T-helper 2 cell (primary cell): ENCODE results near the gene DUSP16.
A peak's percentile ranks its signal among the peaks of the same experiment; 100 is the strongest.

Source experiments
- DNase-seq, 5 experiments: peaks; one replicate each; pipeline versions ENCODE4 v3.0.0 to v3.0.0-alpha.2; 2012 to 2022

The DUSP16 gene

DNA sequence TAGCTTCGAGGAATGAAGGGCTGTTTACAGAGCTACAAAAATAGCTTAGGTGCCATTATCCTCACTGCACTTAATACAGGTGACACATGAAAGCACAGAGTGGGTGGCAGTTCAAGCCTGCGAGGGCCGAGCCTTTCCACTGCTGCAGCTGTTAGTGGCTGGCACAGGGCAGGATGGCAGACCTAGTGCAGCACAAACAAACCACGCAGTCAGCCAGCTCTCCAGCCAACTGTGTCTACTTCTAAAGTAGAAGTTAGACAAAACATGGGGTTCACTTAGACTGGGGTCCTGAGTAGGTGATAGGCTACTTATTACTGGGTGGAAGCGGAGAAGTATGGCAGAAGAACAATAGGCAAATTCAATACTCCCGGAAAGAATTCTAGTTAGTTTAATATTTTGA lies 95.4 kb downstream of the DUSP16 start:
- DNase-seq: peak in 4 of 5 experiments; percentile 16 to 75 (median 34)

DNA sequence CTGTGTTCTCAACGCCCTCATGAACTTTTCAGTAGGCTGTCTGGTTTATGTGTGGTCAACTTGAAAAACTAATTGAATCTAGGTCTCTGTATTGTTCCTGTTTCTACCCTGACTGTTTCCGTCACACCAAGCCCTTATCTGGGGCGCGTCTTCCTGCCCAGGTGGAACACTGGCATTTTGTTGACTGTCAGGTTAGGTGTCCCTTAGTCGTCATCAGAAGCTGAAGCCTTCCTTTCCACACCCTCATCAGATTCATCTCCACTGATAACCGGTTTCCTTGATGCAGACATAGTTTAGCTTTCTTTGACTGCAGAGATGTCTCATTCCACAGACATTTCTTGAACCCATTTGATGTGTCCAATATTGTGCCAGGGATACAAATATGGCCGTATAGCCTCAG lies 96.5 kb downstream of the DUSP16 start:
- peak in 3 of 5 experiments; percentile 67 to 94 (median 89) for DNase-seq

DNA sequence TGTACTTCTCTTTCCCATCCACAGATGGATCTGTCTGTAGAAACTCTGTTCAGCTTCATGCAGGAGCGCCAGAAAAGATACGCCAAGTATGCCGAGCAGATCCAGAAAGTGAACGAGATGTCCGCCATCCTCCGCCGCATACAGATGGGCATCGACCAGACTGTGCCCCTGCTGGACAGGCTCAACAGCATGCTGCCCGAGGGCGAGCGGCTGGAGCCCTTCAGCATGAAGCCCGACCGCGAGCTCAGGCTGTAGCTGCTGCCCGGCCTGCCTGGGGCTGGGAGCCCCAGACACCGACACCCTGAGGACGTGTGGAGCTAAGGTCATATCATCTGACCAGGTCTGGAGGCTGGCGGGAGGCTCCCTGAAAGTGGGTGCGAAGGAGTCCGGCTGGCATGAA lies 97.1 kb downstream of the DUSP16 start:
- no peak for DNase-seq

DNA sequence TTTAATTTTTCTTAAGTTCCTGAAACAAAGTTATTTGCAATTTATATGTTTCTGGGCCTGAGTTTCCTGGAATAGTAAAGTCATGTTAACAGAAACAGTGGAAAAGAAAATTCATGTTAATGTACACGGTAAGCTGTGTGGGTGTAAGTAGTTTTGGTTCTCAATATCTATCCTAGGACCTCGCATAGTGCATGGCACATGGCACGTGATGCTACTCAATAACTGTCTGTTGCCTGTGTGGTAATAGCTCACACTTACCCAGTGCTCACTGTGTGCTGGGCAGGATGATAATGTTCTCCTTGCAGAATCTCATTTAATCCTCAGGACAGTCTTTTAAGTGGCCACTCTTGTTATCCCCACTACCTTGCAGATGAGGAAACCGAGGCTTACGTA lies 100.7 kb downstream of the DUSP16 start:
- peak in 2 of 5 experiments; percentile 14 to 71 for DNase-seq

- DNase-seq: peak in 1 of 5 experiments; percentile 54
Observed at GRCh38 chr12:12460935-12461922, 101.4 kb downstream of the DUSP16 start.

DNA sequence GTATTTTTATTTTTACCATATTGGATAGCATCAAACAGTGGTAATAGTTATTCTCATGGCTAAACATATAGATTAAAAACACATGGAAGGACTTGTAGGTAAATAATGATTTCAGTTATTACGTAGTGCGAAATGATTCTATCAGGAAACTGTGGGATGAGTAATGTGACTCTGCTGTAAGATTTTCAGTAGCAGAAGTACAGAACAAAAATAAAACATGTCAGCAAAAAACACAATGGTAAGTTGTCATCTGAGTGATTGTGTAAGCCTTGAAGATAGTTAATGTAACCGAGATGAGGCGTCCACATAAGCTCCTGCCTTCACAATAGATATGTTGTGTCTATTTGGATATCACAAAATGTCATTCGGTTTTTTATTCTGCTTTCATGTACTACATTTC lies 106.0 kb downstream of the DUSP16 start:
- peak in 1 of 5 experiments; percentile 85 for DNase-seq

DNA sequence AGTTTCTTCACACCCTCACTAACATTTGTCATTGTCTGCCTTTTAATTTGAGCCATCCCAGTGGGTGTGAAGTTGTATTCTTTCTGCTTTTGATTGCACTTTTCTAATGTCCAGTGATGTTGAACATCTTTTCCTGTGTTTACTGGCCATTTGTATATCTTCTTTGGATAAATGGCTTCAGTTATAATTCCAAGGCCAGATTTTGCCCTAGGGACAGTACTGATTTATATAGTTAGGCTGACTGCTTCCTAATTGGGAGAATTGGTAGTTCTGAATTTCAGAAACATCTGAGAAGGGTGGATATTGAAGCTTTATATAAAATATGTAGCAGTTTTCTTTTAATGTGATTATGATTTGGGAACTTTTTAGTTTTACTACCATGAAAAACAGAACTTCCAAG lies 108.3 kb downstream of the DUSP16 start:
- no peak for DNase-seq

GRCh38 chr12:12453635-12454034 lies 109.0 kb downstream of the DUSP16 start:
- no peak for DNase-seq

DNA sequence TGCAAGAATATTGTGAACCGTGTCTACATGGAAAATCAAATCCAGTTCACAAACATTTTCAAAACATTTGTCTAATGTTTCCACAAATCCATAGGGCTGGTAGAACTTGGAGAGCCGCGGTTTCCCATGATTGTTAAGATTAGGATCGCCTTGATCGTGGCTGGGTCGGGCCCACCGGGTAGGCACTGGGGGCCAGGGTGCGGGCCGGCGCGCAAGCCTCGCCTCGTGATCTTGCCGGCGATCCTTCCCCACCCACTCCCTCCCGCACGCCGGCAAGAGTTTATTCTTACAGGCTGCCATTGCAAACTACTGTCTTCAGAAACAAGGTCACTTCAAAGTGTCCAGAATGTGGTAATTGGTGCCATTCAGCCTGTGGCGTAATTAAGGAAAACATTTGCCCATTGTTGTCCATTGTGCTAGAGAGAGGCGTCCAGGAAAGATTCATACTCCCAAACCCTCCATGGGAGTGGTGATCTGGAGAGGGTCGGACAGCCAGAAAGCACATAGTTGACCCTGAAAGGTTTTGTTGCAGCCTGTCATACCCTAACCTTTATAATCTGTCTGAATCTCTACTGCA lies 110.2 kb downstream of the DUSP16 start:
- DNase-seq: no peak

- no peak for DNase-seq
Observed at GRCh38 chr12:12451098-12451497, 111.6 kb downstream of the DUSP16 start.

GRCh38 chr12:12450043-12450471 lies 112.6 kb downstream of the DUSP16 start:
- DNase-seq: no peak

DNA sequence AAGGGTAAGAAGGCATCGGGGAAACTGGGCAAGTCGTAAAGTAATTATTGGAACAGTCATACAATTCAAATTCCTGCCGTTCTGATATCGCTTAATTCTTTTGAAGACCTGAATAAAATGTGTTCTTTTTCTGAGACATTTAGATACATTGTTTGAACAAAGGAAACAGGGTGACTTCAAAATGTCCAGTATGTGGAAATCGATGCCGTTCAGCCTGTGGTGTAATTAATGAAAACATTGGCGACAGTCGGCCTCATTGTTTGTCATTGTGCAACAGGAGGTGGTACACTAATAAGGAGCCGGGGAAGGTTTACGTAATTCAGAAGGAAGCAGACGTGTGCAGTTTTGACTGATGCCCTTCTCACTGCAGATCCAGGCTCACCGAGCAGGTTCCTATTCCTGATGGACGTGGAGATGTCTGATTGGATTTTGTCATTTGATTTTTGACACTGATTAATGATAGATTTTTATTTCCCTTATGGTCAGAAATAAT lies 113.1 kb downstream of the DUSP16 start:
- DNase-seq: no peak

DNA sequence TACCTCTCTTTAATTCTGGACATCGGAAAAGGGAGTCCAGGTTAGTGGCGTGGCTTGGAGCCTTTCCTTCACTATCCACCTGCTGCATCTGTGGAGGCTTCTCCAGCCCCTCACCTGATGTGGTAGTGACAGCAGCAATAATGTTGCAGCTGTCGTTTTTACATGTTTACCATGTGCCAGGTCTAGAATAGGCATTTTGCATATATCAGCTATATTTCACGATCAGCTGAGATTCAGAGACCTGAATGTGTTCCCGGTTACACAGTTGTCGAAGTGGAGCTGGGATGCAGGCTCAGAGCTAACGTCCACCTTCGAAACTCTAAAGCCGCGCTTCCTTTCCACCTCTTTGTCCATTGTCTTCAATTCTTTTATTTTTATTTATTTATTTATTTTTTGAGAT lies 114.8 kb downstream of the DUSP16 start:
- no peak for DNase-seq

DNA sequence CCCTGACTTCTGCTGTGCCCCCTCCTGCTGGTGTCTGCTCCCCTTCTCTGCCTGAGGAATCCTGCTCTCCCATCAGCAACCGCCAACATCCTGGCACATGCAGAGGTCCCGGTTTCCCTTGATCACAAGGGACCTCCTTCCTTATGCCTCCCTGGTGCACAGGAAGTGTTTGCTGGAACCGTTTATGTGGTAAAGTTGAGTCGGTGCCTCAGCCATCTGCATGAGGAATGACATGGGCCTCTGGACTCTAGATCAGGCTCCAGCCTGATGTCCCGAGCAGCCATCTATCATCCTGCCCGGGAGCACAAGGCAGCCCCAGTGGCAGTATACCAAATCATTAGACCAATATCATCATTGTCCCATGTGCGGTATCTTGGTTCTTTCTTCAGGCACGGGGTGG lies 115.4 kb downstream of the DUSP16 start:
- DNase-seq: no peak

DNA sequence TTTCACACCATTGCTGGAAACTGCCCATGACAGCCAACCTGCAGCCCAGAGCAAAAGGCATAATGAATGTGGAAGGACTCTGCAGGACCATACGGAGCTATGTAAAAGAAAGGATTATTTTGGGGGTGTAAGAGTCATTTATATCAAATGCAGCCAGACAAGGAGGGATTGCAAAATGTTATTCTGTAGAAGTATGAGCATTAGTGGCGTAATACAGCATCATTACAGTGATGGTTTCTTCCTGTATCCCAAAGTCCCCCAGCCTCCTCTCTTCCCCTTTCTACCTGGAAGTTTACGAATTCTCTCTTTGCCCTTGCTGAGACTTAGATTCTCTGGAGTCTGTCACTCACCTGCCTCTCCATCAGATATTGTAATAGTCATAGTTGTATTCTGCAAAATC lies 115.9 kb downstream of the DUSP16 start:
- no peak for DNase-seq

- DNase-seq: no peak
Observed at GRCh38 chr12:12445882-12446181, 116.8 kb downstream of the DUSP16 start.

DNA sequence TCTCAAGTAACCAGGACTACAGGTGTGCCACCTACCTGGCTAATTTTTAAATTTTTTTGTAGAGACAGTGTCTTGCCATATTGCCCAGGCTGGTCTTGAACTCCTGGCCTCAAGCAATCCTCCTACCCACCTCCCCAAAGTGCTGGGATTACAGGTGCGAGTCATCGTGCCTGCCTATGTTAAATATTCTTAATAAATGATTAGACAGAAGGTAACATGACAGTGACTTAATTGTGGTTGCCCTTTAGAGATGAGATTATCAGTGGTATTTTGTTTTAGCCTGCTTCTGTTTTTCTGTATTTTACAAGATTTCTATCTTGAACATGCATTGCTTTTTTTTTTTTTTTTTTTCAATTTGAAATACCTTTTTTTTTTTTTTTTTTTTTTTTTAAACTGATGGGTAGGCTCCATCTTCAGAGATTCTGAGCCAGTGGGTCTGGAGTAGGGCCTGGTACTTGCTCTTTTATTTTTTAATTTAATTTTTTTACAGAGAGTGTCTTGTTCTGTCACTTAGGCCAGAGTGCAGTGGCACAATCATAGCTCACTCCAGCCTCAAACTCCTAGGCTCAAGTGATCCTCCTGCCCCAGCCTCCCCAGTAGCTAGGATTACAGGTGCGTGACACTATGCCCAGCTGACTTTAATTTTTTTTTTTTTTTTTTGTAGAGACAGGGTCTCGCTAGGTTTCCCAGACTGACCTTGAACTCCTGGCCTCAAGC lies 117.3 kb downstream of the DUSP16 start:
- peak in 1 of 5 experiments; percentile 78 for DNase-seq

DNA sequence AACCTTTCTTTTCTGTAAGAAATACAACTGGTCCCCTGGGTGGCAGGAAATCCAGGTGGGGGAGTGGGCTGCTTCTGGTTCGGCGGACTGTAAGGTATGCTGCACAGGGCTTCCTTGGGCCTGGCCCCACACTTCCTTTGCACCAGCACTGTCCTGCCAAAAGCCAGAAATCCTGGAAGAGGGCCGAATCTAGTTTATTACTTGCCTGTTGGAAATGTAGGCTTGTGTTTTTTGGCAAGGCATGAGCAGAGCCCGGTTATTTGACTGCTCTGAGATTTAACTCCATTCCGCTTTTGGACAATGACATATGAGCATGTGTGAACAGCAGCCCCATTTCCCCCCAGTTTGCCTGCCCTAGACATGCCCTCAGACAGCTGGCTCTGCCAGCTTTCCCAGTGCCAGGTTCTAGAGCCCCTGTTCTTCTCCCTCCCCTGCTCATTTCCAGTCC lies 119.2 kb downstream of the DUSP16 start:
- no peak for DNase-seq

DNA sequence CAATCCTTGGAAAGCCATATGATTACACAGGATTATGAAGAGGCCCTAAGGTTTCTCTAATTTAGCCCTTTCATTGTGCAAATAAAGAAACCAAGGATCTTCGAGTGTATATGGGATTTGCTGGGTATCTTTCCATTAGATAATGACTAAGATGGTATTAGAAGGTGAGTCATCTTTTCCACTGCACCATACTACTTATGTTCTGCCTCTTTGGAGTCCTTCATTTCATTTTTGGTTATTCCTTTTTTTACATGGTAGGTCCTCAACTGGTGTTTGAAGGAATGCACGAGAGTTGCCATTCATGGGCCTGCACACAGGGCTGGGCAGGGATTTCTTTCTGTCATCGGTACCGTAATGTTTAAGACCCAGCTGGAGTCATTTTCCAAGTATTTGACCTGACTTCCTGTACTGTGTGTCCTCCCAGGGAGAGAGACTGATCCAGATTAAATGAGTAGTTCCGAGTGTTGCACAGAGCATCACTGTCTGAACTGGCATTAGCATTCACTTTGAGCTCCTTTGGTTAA lies 120.1 kb downstream of the DUSP16 start:
- DNase-seq: peak in 1 of 5 experiments; percentile 77

DNA sequence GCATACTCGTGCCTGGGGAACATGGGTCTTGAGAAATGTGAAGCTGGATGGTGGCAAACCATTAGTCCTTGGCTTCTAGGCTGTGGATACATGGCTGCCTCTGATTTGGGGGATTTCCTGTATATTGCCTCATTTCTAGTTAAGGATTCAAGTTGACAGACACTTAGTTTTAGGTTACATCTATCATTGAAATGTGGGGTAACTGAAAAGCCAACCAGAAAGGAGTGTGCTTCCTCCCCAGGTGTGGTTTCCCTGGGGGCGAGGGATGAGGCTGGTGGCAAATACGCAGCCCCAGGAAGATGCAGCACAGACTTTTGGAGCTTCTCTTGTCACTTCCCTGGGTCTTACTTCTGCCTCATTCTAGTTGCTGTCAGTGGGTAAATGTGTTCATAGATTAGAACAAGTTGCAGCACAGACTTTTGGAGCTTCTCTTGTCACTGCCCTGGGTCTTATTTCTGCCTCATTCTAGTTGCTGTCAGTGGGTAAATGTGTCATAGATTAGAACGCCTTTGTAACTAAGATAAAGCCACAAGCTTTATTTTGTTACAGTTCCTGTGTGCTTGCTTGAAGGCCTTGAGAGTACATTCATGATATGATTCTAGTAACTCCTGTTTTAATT lies 120.7 kb downstream of the DUSP16 start:
- peak in 3 of 5 experiments; percentile 46 to 95 (median 89) for DNase-seq

GRCh38 chr12:12441429-12441807 lies 121.2 kb downstream of the DUSP16 start:
- DNase-seq: no peak

GRCh38 chr12:12440784-12441428 lies 121.8 kb downstream of the DUSP16 start:
- no peak for DNase-seq
